Immature natural killer cell (primary cell): ENCODE measurements around the gene SRSF7. TPM values are rescaled to one million over a fixed set of nuclear protein-coding genes. Genes with fewer than 3 reads are reported as not detected.
A peak's percentile ranks its signal among the peaks of the same experiment; 100 is the strongest.
"Not testable (repeated sequence)": the region's sequence is repeated elsewhere in the genome, so short reads cannot be mapped to it uniquely, and the experiment has no call there.

ENCODE experiments used
- DNase-seq, 3 donors: peaks; one replicate each; pipeline ENCODE4 v3.0.0; 2022; ENCODE audit warnings: mixed read lengths in 1 of 3
- H3K27ac Mint-ChIP-seq, 6 donors: one replicate each; pipeline ENCODE4 v1.8.0; 2020; ENCODE audit warnings: mixed read lengths in 6 of 6, mild to moderate bottlenecking in 5 of 6, inconsistent platforms in 4 of 6, moderate library complexity in 3 of 6
- H3K27me3 Mint-ChIP-seq, 3 donors: one replicate each; pipeline ENCODE4 v1.8.0; 2020 to 2021; ENCODE audit warnings: low read depth in 3 of 3, mild to moderate bottlenecking in 3 of 3, mixed read lengths in 3 of 3, moderate library complexity in 3 of 3, inconsistent platforms in 1 of 3
- H3K36me3 Mint-ChIP-seq, 3 donors: one replicate each; pipeline ENCODE4 v1.8.0; 2020; ENCODE audit warnings: mixed read lengths in 3 of 3, inconsistent platforms in 2 of 3, mild to moderate bottlenecking in 2 of 3
- H3K4me1 Mint-ChIP-seq, 2 donors: one replicate each; pipeline ENCODE4 v1.8.0; 2020; ENCODE audit warnings: inconsistent platforms in 2 of 2, mild to moderate bottlenecking in 2 of 2, mixed read lengths in 2 of 2, moderate library complexity in 1 of 2
- H3K4me3 Mint-ChIP-seq, 5 donors: one replicate each; pipeline ENCODE4 v1.8.0; 2020; ENCODE audit warnings: mild to moderate bottlenecking in 5 of 5, mixed read lengths in 5 of 5, inconsistent platforms in 3 of 5, moderate library complexity in 3 of 5
- H3K9me3 Mint-ChIP-seq, 6 donors: one replicate each; pipeline ENCODE4 v1.8.0; 2020; ENCODE audit warnings: mild to moderate bottlenecking in 6 of 6, mixed read lengths in 6 of 6, inconsistent platforms in 4 of 6, moderate library complexity in 3 of 6
- polyA plus RNA-seq, 3 donors: library from polyadenylated mRNA; unstranded; fragments of 300-500 nt; fragmentation: Illumina TruSeq; gene quantifications; one replicate each; pipeline ENCODE4 v1.2.3, GENCODE V29; 2021

SRSF7 gene
- polyA plus RNA-seq, 3 donors from 2014 or later: 171 to 209 (median 203) TPM

GRCh38 chr2:38775921-38776225, 24.7 kb upstream of the SRSF7 start:
- H3K27me3 Mint-ChIP-seq: peaks cover 5 to 13% (median 5%) of the 10 kb centered on the region in 3 donors
- no peak overlapping the region for H3K27ac Mint-ChIP-seq
- no peak for DNase-seq
- no peaks in the 10 kb centered on the region for H3K9me3 Mint-ChIP-seq
- peaks cover 12 to 17% of the 10 kb centered on the region in 2 donors for H3K4me1 Mint-ChIP-seq
- H3K36me3 Mint-ChIP-seq: no peaks in the 10 kb centered on the region
- peak overlapping the region in 4 of 5 donors; percentile 26 to 67 (median 66) for H3K4me3 Mint-ChIP-seq

- no peak for DNase-seq
- Mint-ChIP-seq H3K27me3 (peaks cover 5 to 13% (median 5%) of the 10 kb centered on the region in 3 donors), H3K27ac (no peak overlapping the region), H3K9me3 (no peaks in the 10 kb centered on the region), H3K4me3 (peak overlapping the region in 1 of 5 donors; percentile 22), H3K36me3 (no peaks in the 10 kb centered on the region), H3K4me1 (peaks cover 12 to 17% of the 10 kb centered on the region in 2 donors)
These were observed 24.1 kb upstream of the SRSF7 start for GRCh38 chr2:38775097-38775920.

- no peak for DNase-seq
- Mint-ChIP-seq H3K36me3 (no peaks in the 10 kb centered on the region), H3K27ac (no peak overlapping the region), H3K4me3 (no peak overlapping the region), H3K27me3 (peaks cover 3 to 8% (median 6%) of the 10 kb centered on the region in 3 donors), H3K4me1 (no peaks in the 10 kb centered on the region), H3K9me3 (no peaks in the 10 kb centered on the region)
These were observed 20.5 kb upstream of the SRSF7 start for GRCh38 chr2:38771632-38772031.

GRCh38 chr2:38765551-38765950, 14.4 kb upstream of the SRSF7 start:
- no peaks in the 10 kb centered on the region for H3K36me3 Mint-ChIP-seq
- no peak for DNase-seq

GRCh38 chr2:38765149-38765548, 14.0 kb upstream of the SRSF7 start:
- H3K36me3 Mint-ChIP-seq: no peaks in the 10 kb centered on the region
- no peak for DNase-seq
- H3K9me3 Mint-ChIP-seq: no peaks in the 10 kb centered on the region
- peaks cover 0 to 3% (median 2%) of the 10 kb centered on the region in 3 donors for H3K27me3 Mint-ChIP-seq
- no peak overlapping the region for H3K27ac Mint-ChIP-seq
- H3K4me3 Mint-ChIP-seq: no peak overlapping the region
- no peaks in the 10 kb centered on the region for H3K4me1 Mint-ChIP-seq

More at GRCh38 chr2:38765551-38765950, 14.4 kb upstream of the SRSF7 start:
- peaks cover 0 to 2% (median 2%) of the 10 kb centered on the region in 3 donors for H3K27me3 Mint-ChIP-seq
- no peaks in the 10 kb centered on the region for H3K4me1 Mint-ChIP-seq
- no peak overlapping the region for H3K27ac Mint-ChIP-seq
- H3K4me3 Mint-ChIP-seq: no peak overlapping the region
- no peaks in the 10 kb centered on the region for H3K9me3 Mint-ChIP-seq

GRCh38 chr2:38763728-38764127, 12.6 kb upstream of the SRSF7 start:
- no peak for DNase-seq
- H3K36me3 Mint-ChIP-seq: no peaks in the 10 kb centered on the region
- H3K27me3 Mint-ChIP-seq: peaks cover 0 to 3% (median 2%) of the 10 kb centered on the region in 3 donors
- H3K27ac Mint-ChIP-seq: no peak overlapping the region
- H3K4me1 Mint-ChIP-seq: no peaks in the 10 kb centered on the region
- H3K4me3 Mint-ChIP-seq: no peak overlapping the region
- no peaks in the 10 kb centered on the region for H3K9me3 Mint-ChIP-seq

GRCh38 chr2:38763228-38763627, 12.1 kb upstream of the SRSF7 start:
- no peak overlapping the region for H3K27ac Mint-ChIP-seq
- H3K9me3 Mint-ChIP-seq: no peaks in the 10 kb centered on the region
- DNase-seq: no peak
- no peaks in the 10 kb centered on the region for H3K36me3 Mint-ChIP-seq
- peaks cover 0 to 2% (median 2%) of the 10 kb centered on the region in 3 donors for H3K27me3 Mint-ChIP-seq
- no peak overlapping the region for H3K4me3 Mint-ChIP-seq
- H3K4me1 Mint-ChIP-seq: no peaks in the 10 kb centered on the region

GRCh38 chr2:38755891-38756290, 4.7 kb upstream of the SRSF7 start:
- H3K27ac Mint-ChIP-seq, DNase-seq, H3K9me3 Mint-ChIP-seq, H3K4me3 Mint-ChIP-seq, H3K36me3 Mint-ChIP-seq: not testable (repeated sequence)
- Mint-ChIP-seq H3K4me1 (peaks cover 19 to 26% of the 10 kb centered on the region in 2 donors), H3K27me3 (peaks cover 8 to 14% (median 10%) of the 10 kb centered on the region in 3 donors)

GRCh38 chr2:38754506-38754905, 3.3 kb upstream of the SRSF7 start:
- H3K27ac Mint-ChIP-seq: peak overlapping the region; percentile 29 to 90 (median 74)
- peaks cover 18 to 22% (median 21%) of the 10 kb centered on the region in 3 donors for H3K27me3 Mint-ChIP-seq
- peaks cover 5 to 13% (median 8%) of the 10 kb centered on the region in 3 donors for H3K36me3 Mint-ChIP-seq
- H3K9me3 Mint-ChIP-seq: peaks cover 0 to 4% (median 0%) of the 10 kb centered on the region in 6 donors
- DNase-seq: no peak
- peaks cover 28 to 40% of the 10 kb centered on the region in 2 donors for H3K4me1 Mint-ChIP-seq
- peak overlapping the region; percentile 65 to 91 (median 76) for H3K4me3 Mint-ChIP-seq

GRCh38 chr2:38754049-38754448, 2.9 kb upstream of the SRSF7 start:
- Mint-ChIP-seq H3K9me3 (peaks cover 0 to 4% (median 0%) of the 10 kb centered on the region in 6 donors), H3K36me3 (peaks cover 8 to 18% (median 12%) of the 10 kb centered on the region in 3 donors), H3K27me3 (peaks cover 19 to 25% (median 23%) of the 10 kb centered on the region in 3 donors), H3K4me1 (peaks cover 31 to 45% of the 10 kb centered on the region in 2 donors), H3K27ac (peak overlapping the region in 5 of 6 donors; percentile 32 to 89 (median 79)), H3K4me3 (peak overlapping the region; percentile 32 to 80 (median 65))
- DNase-seq: no peak

- H3K4me1 Mint-ChIP-seq: peaks cover 51 to 67% of the 10 kb centered on the region in 2 donors
- peaks cover 23 to 34% (median 31%) of the 10 kb centered on the region in 3 donors for H3K27me3 Mint-ChIP-seq
- no peak for DNase-seq
- H3K4me3 Mint-ChIP-seq: peak overlapping the region; percentile 98 to 100 (median 99)
- H3K27ac Mint-ChIP-seq: peak overlapping the region; percentile 98 to 100 (median 98)
- peaks cover 17 to 39% (median 35%) of the 10 kb centered on the region in 3 donors for H3K36me3 Mint-ChIP-seq
- H3K9me3 Mint-ChIP-seq: peaks cover 0 to 4% (median 0%) of the 10 kb centered on the region in 6 donors
These were observed 642 bp upstream of the SRSF7 start for GRCh38 chr2:38751596-38752410.

- peaks cover 61 to 82% of the 10 kb centered on the region in 2 donors for H3K4me1 Mint-ChIP-seq
- H3K27me3 Mint-ChIP-seq: peaks cover 23 to 37% (median 34%) of the 10 kb centered on the region in 3 donors
- peaks cover 17 to 50% (median 47%) of the 10 kb centered on the region in 3 donors for H3K36me3 Mint-ChIP-seq
- peak overlapping the region; percentile 98 to 100 (median 98) for H3K27ac Mint-ChIP-seq
- peak overlapping the region; percentile 98 to 100 (median 99) for H3K4me3 Mint-ChIP-seq
- no peak for DNase-seq
- peaks cover 0 to 4% (median 0%) of the 10 kb centered on the region in 6 donors for H3K9me3 Mint-ChIP-seq
These were observed 910 bp downstream of the SRSF7 start for GRCh38 chr2:38750011-38750890.
